Hematopoietic multipotent progenitor cell treated with erythropoietin and hydrocortisone succinate and interleukin-3 and kit ligand, for 15 days (in vitro differentiated cells): Measurements from ENCODE around the gene CSRNP2.
A peak's percentile ranks its signal among the peaks of the same experiment; 100 is the strongest.
"Not testable (repeated sequence)": the region's sequence is repeated elsewhere in the genome, so short reads cannot be mapped to it uniquely, and the experiment has no call there.

Source experiments
- DNase-seq: peaks from one replicate; pipeline ENCODE4 v3.0.0-alpha.2; 2015; ENCODE audit warnings: low spot score

The CSRNP2 gene

DNA sequence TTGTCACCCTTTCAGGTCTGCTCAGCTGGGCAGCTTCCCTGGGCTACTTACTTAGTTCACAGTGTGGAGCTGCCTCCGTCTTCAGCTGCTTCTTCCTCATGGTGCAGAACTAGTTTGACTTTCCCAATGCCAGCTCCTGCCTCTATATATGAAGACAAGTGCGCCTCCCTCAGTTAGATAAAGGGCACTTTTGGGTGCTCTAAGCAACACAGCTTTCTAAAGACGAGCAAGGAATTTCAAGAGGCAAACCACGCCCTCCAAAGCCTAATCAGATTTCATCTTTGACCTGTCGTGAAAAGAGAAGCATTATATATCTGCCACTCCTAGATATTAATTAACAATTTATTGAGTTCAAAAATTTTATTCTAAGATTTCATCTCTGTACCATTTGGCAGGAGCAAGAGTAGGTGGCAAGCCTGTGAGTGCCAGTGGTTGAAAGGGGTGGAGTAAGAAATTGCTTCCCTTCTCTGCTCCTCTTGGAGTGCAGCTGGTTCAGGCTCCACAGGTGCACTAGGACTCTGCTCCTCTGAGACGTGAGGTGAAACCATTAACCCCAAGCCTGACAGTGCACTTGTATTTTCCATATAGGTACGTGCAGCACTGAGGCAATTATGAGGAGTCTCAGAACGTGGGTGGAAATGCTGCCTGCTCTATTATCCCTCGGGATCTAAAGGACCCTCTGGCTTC, 55.1 kb downstream of the CSRNP2 start:
- DNase-seq = peak; percentile 83

DNA sequence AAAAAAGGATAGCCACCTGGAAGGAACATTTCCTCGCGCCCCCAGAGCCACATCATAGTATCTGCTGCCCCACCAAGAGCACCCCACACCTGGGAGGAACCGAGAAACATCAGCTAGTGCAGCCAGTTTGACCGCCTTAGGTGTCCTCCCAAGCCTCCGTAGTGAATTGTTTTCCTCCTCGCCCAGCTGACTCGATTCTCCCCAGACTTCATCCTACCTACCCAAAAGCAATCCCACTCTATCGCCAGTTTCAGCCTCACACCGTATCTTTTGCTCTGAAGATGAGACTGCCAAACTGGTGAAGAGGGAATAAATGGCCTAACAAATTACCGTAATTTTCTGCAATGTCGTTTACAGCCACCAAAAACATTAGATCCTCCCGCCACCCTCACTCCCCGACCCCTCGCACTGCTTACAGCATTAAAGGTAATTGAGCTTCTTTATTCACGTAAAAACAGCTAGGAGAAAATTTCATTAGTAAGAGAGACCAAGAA, 56.0 kb downstream of the CSRNP2 start:
- no peak for DNase-seq

DNA sequence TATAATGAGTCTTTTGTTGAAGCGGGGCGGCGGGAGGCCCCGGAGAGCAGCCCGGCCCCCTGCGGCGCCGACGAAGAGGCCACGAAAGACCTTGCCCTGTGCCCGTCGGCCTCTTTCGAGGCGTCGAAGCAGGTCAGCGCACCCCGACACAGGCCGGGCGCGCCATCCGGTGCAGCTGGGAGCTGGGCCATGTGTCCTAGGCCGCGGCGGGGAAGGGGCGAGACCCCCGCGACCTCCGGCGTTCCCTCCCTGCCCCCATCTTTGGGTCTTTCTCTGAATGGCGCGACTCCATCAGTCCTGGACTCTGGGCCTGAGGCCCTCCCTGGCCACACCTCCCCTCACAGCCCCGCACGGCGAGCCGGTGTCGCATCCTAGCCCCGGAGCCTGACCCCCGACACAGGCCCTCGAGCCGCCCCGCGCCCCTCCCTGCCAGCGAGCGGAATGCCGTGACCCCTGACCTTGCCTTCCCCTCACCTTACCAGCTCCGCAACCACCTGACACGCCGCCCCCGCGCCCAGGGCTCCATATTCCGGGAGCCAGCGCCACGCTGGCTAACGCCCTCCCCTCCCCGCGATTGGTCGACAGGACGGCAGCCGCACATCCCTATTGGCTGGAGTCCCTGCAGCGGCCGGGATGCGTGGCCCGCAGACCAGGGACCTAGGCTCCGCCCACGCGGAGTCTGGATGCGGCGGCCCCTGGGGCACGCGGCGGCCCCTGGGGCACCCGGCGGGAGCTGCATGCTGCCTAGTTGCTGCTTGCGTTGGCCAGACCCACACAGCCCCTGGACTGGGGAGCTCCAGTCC, 57.4 kb downstream of the CSRNP2 start, which contains the start of gene SLC11A2:
Gene SLC11A2, minus strand, starts transcription at position 549 of the 803 bp plus-strand sequence. CDS start 15,656 bp downstream, outside the sequence.
- peak; percentile 97 for DNase-seq

DNA sequence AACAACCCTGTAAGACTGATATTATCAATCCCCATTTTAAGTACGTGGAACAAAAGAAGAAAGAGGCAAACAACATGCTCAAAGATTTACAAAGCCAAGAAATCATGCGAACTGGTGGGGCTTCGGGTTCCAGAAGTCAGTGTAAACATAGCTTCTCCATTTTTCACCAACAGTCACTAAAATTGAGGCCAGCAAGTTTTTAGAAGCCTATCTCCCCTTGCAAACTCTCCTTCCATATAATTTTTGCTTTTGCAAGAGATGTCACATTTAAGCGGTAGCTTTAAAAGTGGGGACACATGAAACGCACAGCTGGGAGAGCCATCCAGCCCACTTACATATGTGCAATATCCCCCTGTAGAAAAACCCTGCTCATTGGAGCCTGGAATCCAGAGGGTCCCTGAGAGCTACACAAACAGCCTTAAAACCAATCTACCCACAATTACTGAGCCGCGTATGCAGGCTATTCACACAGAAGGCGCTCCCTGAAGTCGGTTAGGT, 58.0 kb downstream of the CSRNP2 start:
- peak; percentile 38 for DNase-seq

GRCh38 chr12:51023625-51024382, 59.6 kb downstream of the CSRNP2 start:
- DNase-seq = peak; percentile 46

DNA sequence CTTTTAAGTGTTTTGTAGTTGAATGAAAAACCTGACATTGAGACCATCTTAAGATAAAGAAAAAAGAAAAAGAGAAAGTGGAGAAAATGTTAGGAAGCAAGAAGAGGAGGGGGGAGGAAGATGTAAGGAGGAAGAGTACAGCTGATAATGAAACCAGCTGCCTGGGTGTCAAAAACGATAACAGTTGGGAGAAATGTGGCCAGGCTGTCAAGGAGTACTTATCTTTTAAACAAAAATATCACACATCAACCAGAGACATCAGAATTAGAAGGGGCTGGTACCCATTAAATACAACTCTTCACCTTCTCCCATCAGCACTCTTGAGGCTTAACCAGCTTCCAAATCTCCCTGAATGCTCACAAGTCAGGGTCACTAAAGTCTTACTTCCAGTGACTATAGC, 61.7 kb downstream of the CSRNP2 start:
- peak; percentile 83 for DNase-seq

GRCh38 chr12:51020448-51021182, 62.8 kb downstream of the CSRNP2 start:
- peak; percentile 45 for DNase-seq

- no peak for DNase-seq
These were observed 63.5 kb downstream of the CSRNP2 start for GRCh38 chr12:51019927-51020326.

- DNase-seq = peak; percentile 42
These were observed 64.4 kb downstream of the CSRNP2 start for GRCh38 chr12:51018956-51019355.

- DNase-seq = peak; percentile 79
These were observed 65.9 kb downstream of the CSRNP2 start for GRCh38 chr12:51017452-51017851.

DNA sequence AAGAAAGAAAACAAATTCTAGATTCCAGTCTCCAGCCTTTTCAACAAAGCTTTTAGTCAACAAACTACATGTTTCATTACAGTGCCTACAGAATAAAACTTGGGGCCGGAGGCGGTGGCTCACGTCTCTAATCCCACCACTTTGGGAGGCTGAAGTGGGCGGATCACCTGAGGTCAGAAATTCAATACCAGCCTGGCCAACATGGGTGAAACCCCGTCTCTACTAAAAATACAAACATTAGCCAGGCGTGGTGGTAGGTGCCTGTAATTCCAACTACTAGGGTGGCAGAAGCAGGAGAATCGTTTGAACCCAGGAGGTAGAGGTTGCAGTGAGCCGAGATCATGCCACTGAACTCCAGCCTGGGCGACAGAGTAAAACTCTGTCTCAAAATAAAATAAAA, 68.9 kb downstream of the CSRNP2 start:
- not testable (repeated sequence) for DNase-seq

DNA sequence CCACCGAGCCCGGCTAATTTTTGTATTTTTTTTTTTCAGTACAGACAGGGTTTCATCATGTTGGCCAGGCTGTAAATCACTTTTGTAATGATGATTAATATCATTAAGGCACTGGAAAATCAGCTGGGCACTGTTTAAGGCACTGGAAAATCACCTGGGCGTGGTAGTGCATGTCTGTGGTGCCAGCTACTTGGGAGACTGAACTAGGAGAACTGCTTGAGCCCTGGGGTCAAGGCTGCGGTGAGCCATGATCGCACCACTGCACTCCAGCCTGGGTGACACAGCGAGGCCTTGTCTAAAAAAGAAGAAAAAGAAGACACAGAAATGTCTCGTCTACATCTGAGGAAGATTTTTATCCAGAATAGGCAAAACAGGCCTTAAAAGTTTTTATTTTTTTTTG, 70.0 kb downstream of the CSRNP2 start:
- DNase-seq = no peak

GRCh38 chr12:51012570-51013236, 70.7 kb downstream of the CSRNP2 start:
- no peak for DNase-seq

GRCh38 chr12:51011955-51012354, 71.4 kb downstream of the CSRNP2 start:
- DNase-seq = no peak
